Body of pancreas (tissue), 4 donors: ENCODE results near the gene C2orf72. TPM values are rescaled to one million over a fixed set of nuclear protein-coding genes. Genes with fewer than 3 reads are reported as not detected.
"Not testable (repeated sequence)": the region's sequence is repeated elsewhere in the genome, so short reads cannot be mapped to it uniquely, and the experiment has no call there.

Experiments used
- ATAC-seq: fragments of 150-250 bp; one replicate; pipeline ENCODE4 v1.9.1; 2016
- DNase-seq, 4 donors: peaks; one replicate each; pipeline ENCODE4 v3.0.0-alpha.2; 2019
- H3K27ac ChIP-seq, 4 donors: fragments of 200-600 bp; sonication (generic); 1 replicate in 3 of 4; 2 replicates in 1 of 4; pipeline versions ENCODE4 v1.5.1 to v1.6.1; 2016 to 2019; ENCODE audit warnings: mild to moderate bottlenecking in 1 of 4, mixed read lengths in 1 of 4, moderate library complexity in 1 of 4
- H3K27me3 ChIP-seq, 2 donors: fragments of 200-600 bp; sonication (generic); one replicate each; pipeline ENCODE4 v1.6.0; 2016; ENCODE audit warnings: mild to moderate bottlenecking in 1 of 2
- H3K36me3 ChIP-seq, 2 donors: fragments of 200-600 bp; sonication (generic); replicated peaks in 1 of 2; 2 replicates each; pipeline ENCODE4 v1.5.1; 2016; ENCODE audit warnings: low read depth in 2 of 2; ENCODE audit not compliant: insufficient read depth in 1 of 2
- H3K4me1 ChIP-seq: fragments of 200-600 bp; sonication (generic); one replicate; pipeline ENCODE4 v1.6.0; 2016
- H3K4me3 ChIP-seq, 2 donors: fragments of 200-600 bp; sonication (generic); 1 replicate in 1 of 2; 2 replicates in 1 of 2; pipeline ENCODE4 v1.5.1; 2016 to 2019
- H3K9me3 ChIP-seq, 3 donors: fragments of 200-600 bp; sonication (generic); 1 replicate in 2 of 3; 2 replicates in 1 of 3; pipeline ENCODE4 v1.5.1; 2016
- CTCF ChIP-seq, 7 experiments: fragments of 450-650 bp in 4 of 7; fragments of 200-600 bp in 3 of 7; sonication (generic) in 3 of 7; IDR thresholded peaks; one replicate each; pipeline ENCODE4 v1.5.1; 2016 to 2019; ENCODE audit warnings: antibody characterized with exemption in 7 of 7
- POLR2A ChIP-seq, 3 donors: fragments of 450-650 bp; IDR thresholded peaks; one replicate each; pipeline ENCODE4 v1.6.1; 2016; ENCODE audit warnings: antibody characterized with exemption in 3 of 3, mild to moderate bottlenecking in 2 of 3
- WGBS, 2 donors: methylation state at CpG; one replicate each; pipeline ENCODE4 v1.1.5; 2017; 5-methylcytosine and 5-hydroxymethylcytosine counted together
- intact Hi-C: fragments of 100-400 bp; cut with DNase I; formaldehyde crosslinking; loops from one replicate; pipeline ENCODE4 v1.15.1; 2023
- total RNA-seq, 2 donors: library from RNA; depleted of rRNA; stranded (reverse); fragments of >200 nt; gene quantifications; one replicate each; pipeline ENCODE4 v1.1.0, GENCODE V29; 2016

The C2orf72 gene
- total RNA-seq, 2 donors from 2014 or later, result 14.5 to 52.1 TPM

- Histone ChIP-seq H3K4me1 (no peaks in the 10 kb centered on the region), H3K27me3 (no peaks in the 10 kb centered on the region), H3K27ac (no peak overlapping the region), H3K4me3 (no peak overlapping the region), H3K9me3 (no peaks in the 10 kb centered on the region), H3K36me3 (no peaks in the 10 kb centered on the region)
- 23 to 27% methylated on average over 21 to 24 of the region's 24 CpGs for WGBS, 2 donors
- no peak for TF ChIP-seq POLR2A (IDR thresholded peaks at IDR 0.05)
- TF ChIP-seq CTCF (IDR thresholded peaks at IDR 0.05), result peak in 5 of 7 experiments; percentile 8 to 44 (median 38)
- DNase-seq (peak; percentile 33 to 62 (median 46)), ATAC-seq (peak; percentile 81)
- intact Hi-C loops, result no loop called here
Measured at GRCh38 chr2:231000211-231000904, 37.0 kb upstream of the C2orf72 start.

- intact Hi-C loops, result no loop called here
- Histone ChIP-seq H3K27ac (no peak overlapping the region), H3K36me3 (no peaks in the 10 kb centered on the region), H3K9me3 (no peaks in the 10 kb centered on the region), H3K27me3 (no peaks in the 10 kb centered on the region), H3K4me3 (no peak overlapping the region), H3K4me1 (no peaks in the 10 kb centered on the region)
- no peak for ATAC-seq
- DNase-seq, result no peak
- TF ChIP-seq CTCF (IDR thresholded peaks at IDR 0.05), result no peak
- WGBS, 2 donors, result 66 to 69% methylated on average over 5 to 7 of the region's 7 CpGs
Measured at GRCh38 chr2:231001036-231001435, 36.3 kb upstream of the C2orf72 start.

GRCh38 chr2:231001921-231002320 is 35.4 kb upstream of the C2orf72 start:
- TF ChIP-seq POLR2A (IDR thresholded peaks at IDR 0.05), result no peak
- no peak for TF ChIP-seq CTCF (IDR thresholded peaks at IDR 0.05)
- Histone ChIP-seq H3K4me3 (no peak overlapping the region), H3K4me1 (no peaks in the 10 kb centered on the region), H3K36me3 (no peaks in the 10 kb centered on the region), H3K9me3 (no peaks in the 10 kb centered on the region), H3K27me3 (no peaks in the 10 kb centered on the region), H3K27ac (no peak overlapping the region)
- no peak for ATAC-seq
- 40 to 46% methylated on average over 4 of the region's 4 CpGs for WGBS, 2 donors
- intact Hi-C loops, result no loop called here
- no peak for DNase-seq

GRCh38 chr2:231002641-231003040 is 34.7 kb upstream of the C2orf72 start:
- TF ChIP-seq CTCF (IDR thresholded peaks at IDR 0.05) (no peak), POLR2A (IDR thresholded peaks at IDR 0.05) (no peak)

GRCh38 chr2:231003186-231003585 is 34.1 kb upstream of the C2orf72 start:
- intact Hi-C loops, result no loop called here
- no peaks in the 10 kb centered on the region for H3K4me1 ChIP-seq
- no peak overlapping the region for H3K4me3 ChIP-seq
- H3K9me3 ChIP-seq, result no peaks in the 10 kb centered on the region
- H3K27ac ChIP-seq, result no peak overlapping the region
- no peaks in the 10 kb centered on the region for H3K27me3 ChIP-seq
- 50 to 59% methylated on average over 2 of the region's 2 CpGs for WGBS, 2 donors
- TF ChIP-seq CTCF (IDR thresholded peaks at IDR 0.05) (no peak), POLR2A (IDR thresholded peaks at IDR 0.05) (no peak)
- no peaks in the 10 kb centered on the region for H3K36me3 ChIP-seq
- ATAC-seq (no peak), DNase-seq (no peak)

More at GRCh38 chr2:231002641-231003040, 34.7 kb upstream of the C2orf72 start:
- no peaks in the 10 kb centered on the region for H3K27me3 ChIP-seq
- H3K4me3 ChIP-seq, result no peak overlapping the region
- 75% methylated on average over 10 of the region's 10 CpGs for WGBS, 2 donors
- no peaks in the 10 kb centered on the region for H3K4me1 ChIP-seq
- H3K27ac ChIP-seq, result no peak overlapping the region
- no peak for ATAC-seq
- no peaks in the 10 kb centered on the region for H3K36me3 ChIP-seq
- DNase-seq, result no peak
- H3K9me3 ChIP-seq, result no peaks in the 10 kb centered on the region
- intact Hi-C loops, result no loop called here

- H3K9me3 ChIP-seq, H3K4me1 ChIP-seq, H3K4me3 ChIP-seq, DNase-seq, H3K27me3 ChIP-seq, H3K36me3 ChIP-seq, ATAC-seq, H3K27ac ChIP-seq, intact Hi-C loops: not testable (repeated sequence)
Measured at GRCh38 chr2:231004930-231005329, 32.4 kb upstream of the C2orf72 start.
